NT2/D1 (cell line): ENCODE results near the gene ARHGAP24.

ENCODE experiments used
- SUZ12 ChIP-seq: IDR thresholded peaks from 2 replicates; pipeline ENCODE4 v1.6.1; 2011; ENCODE audit not compliant: insufficient read length, insufficient read depth; ENCODE audit errors: extremely low read depth
- ZNF274 ChIP-seq: IDR thresholded peaks from 2 replicates; pipeline ENCODE4 v1.6.1; 2011; ENCODE audit warnings: mild to moderate bottlenecking, low read depth, low read length

DNA sequence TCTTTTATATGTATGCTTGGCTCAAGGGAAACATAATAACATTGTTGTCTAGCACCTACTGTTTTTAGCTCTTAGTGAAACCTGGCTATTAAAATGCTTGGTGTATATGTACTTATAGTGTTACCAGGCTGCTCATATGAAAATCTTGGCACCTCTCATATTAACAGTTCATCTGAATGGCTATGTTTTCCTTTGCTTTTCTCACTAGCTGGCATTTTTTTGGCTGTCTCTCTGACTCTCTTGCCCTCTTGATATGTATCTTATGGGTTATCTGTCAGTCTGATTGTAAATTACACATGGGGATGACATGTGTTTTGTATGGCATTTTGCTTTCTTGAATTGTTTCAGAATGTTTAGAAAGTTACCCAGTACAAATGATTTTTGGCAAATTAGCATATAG, 158.0 kb downstream of the ARHGAP24 start:
- TF ChIP-seq ZNF274 (no peak), SUZ12 (no peak)
